SK-N-SH treated with all-trans-retinoic acid at 6 μM for 48 hours (cell line): ENCODE measurements around the gene FMN1.

ENCODE experiments used
- TOX ChIP-seq: fragments of 250-450 bp; sonication (Bioruptor Pico); IDR thresholded peaks from 2 replicates; pipeline ENCODE4 v1.8.0; 2021; ENCODE audit warnings: mild to moderate bottlenecking, moderate library complexity, borderline replicate concordance
- TF ChIP-seq, protein P1 (sequence below): fragments of 250-450 bp; sonication (Bioruptor Pico); IDR thresholded peaks from 2 replicates; pipeline ENCODE4 v1.5.1; 2020; ENCODE audit warnings: low read depth, mild to moderate bottlenecking, moderate library complexity

DNA sequence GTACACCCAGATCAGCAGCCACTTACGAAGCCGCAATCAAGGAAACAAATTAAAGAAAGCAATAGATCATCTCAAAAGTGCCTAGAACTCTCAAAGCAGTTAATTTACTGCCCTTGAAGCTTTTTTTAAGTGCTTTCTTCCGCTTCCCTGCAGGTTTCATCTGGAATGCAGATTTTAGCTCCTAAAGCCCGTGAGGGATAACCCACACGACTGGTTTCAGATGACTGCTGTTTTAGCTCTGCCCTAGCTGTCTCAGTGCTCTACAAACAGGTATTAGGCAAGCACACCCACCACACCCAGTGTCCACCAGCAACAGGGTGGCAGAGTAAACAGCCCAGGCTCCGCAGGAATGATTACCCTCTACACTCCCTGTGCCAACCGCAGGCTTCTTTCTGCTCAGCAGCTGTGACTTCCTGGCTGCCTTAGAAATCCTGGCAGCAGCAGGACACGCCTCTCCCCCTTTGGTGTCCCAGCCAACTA, 126.0 kb downstream of the FMN1 start:
- TF ChIP-seq, protein P1, sequence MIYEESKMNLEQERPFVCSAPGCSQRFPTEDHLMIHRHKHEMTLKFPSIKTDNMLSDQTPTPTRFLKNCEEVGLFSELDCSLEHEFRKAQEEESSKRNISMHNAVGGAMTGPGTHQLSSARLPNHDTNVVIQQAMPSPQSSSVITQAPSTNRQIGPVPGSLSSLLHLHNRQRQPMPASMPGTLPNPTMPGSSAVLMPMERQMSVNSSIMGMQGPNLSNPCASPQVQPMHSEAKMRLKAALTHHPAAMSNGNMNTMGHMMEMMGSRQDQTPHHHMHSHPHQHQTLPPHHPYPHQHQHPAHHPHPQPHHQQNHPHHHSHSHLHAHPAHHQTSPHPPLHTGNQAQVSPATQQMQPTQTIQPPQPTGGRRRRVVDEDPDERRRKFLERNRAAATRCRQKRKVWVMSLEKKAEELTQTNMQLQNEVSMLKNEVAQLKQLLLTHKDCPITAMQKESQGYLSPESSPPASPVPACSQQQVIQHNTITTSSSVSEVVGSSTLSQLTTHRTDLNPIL (CRISPR knock-in tag) = no peak
- no peak for TF ChIP-seq TOX (CRISPR knock-in tag)
